CD14-positive monocyte (primary cell): ENCODE data around the gene CFAP299. TPM values are rescaled to one million over a fixed set of nuclear protein-coding genes. Genes with fewer than 3 reads are reported as not detected.

Experiments
- DNase-seq, 3 donors: peaks; one replicate each; pipeline ENCODE4 v3.0.0-alpha.2; 2011 to 2022
- H2AFZ ChIP-seq: 2 replicates; pipeline ENCODE4 v1.6.0; 2012; ENCODE audit warnings: mild to moderate bottlenecking, low read depth, low read length, inconsistent platforms; ENCODE audit not compliant: insufficient read depth, poor library complexity, severe bottlenecking
- H3K27ac ChIP-seq, 2 donors: 1 replicate in 1 of 2; 2 replicates in 1 of 2; pipeline ENCODE4 v1.5.1; 2012 to 2013; ENCODE audit warnings: low read length in 2 of 2, control low read depth in 1 of 2, inconsistent platforms in 1 of 2, low read depth in 1 of 2, mild to moderate bottlenecking in 1 of 2
- H3K27me3 ChIP-seq, 2 donors: one replicate each; pipeline versions ENCODE4 v1.6.0 to v1.6.1; 2011 to 2013; ENCODE audit warnings: low read length in 2 of 2; ENCODE audit not compliant: control insufficient read depth in 2 of 2, insufficient read depth in 2 of 2
- H3K36me3 ChIP-seq, 2 donors: replicated peaks in 1 of 2; 1 replicate in 1 of 2; 2 replicates in 1 of 2; pipeline versions ENCODE4 v1.5.1 to v1.6.1; 2012 to 2013; ENCODE audit warnings: low read length in 2 of 2, control low read depth in 1 of 2, inconsistent platforms in 1 of 2, mild to moderate bottlenecking in 1 of 2; ENCODE audit not compliant: insufficient read depth in 2 of 2, control insufficient read depth in 1 of 2
- H3K4me1 ChIP-seq, 2 donors: 1 replicate in 1 of 2; 2 replicates in 1 of 2; pipeline versions ENCODE4 v1.5.1 to v1.6.1; 2012 to 2013; ENCODE audit warnings: low read length in 2 of 2, control low read depth in 1 of 2, inconsistent platforms in 1 of 2, mild to moderate bottlenecking in 1 of 2, moderate library complexity in 1 of 2; ENCODE audit not compliant: insufficient read depth in 2 of 2, control insufficient read depth in 1 of 2
- H3K4me2 ChIP-seq: replicated peaks from 2 replicates; pipeline ENCODE3; 2012; ENCODE audit warnings: low read length, moderate library complexity, mild to moderate bottlenecking; ENCODE audit not compliant: poor library complexity, severe bottlenecking; ENCODE audit errors: extremely low read depth
- H3K4me3 ChIP-seq, 3 experiments: fragments of 200-600 bp in 1 of 3; sonication (generic) in 1 of 3; replicated peaks in 1 of 3; 1 replicate in 2 of 3; 2 replicates in 1 of 3; pipeline ENCODE4 v1.5.1; 2011 to 2013; ENCODE audit warnings: low read length in 3 of 3, mild to moderate bottlenecking in 3 of 3, control low read depth in 2 of 3, low read depth in 2 of 3, inconsistent platforms in 1 of 3, moderate library complexity in 1 of 3
- H3K79me2 ChIP-seq: 2 replicates; pipeline ENCODE4 v1.6.0; 2012; ENCODE audit warnings: mild to moderate bottlenecking, control low read depth, inconsistent platforms, low read length, moderate library complexity; ENCODE audit not compliant: insufficient read depth
- H3K9ac ChIP-seq: 2 replicates; pipeline ENCODE4 v1.6.0; 2017; ENCODE audit warnings: low read length, mild to moderate bottlenecking; ENCODE audit not compliant: insufficient read depth, poor library complexity, severe bottlenecking
- H3K9me3 ChIP-seq, 2 donors: replicated peaks in 1 of 2; 1 replicate in 1 of 2; 2 replicates in 1 of 2; pipeline versions ENCODE4 v1.5.1 to v1.6.1; 2012 to 2013; ENCODE audit warnings: low read length in 2 of 2, control low read depth in 1 of 2; ENCODE audit not compliant: control insufficient read depth in 1 of 2, insufficient read depth in 1 of 2
- H4K20me1 ChIP-seq: 2 replicates; pipeline ENCODE4 v1.6.0; 2012; ENCODE audit warnings: mild to moderate bottlenecking, low read length, control low read depth, moderate library complexity; ENCODE audit not compliant: insufficient read depth
- H3K27ac Mint-ChIP-seq, 7 donors: one replicate each; pipeline ENCODE4 v1.8.0; 2020; ENCODE audit warnings: mild to moderate bottlenecking in 7 of 7, mixed read lengths in 7 of 7, moderate library complexity in 6 of 7, inconsistent platforms in 2 of 7
- H3K27me3 Mint-ChIP-seq, 3 donors: one replicate each; pipeline ENCODE4 v1.8.0; 2021 to 2022; ENCODE audit warnings: low read depth in 3 of 3, mild to moderate bottlenecking in 3 of 3, mixed read lengths in 3 of 3, moderate library complexity in 3 of 3, inconsistent platforms in 1 of 3
- H3K36me3 Mint-ChIP-seq, 2 donors: one replicate each; pipeline ENCODE4 v1.8.0; 2020; ENCODE audit warnings: mixed read lengths in 2 of 2, inconsistent platforms in 1 of 2, mild to moderate bottlenecking in 1 of 2
- H3K4me1 Mint-ChIP-seq: one replicate; pipeline ENCODE4 v1.8.0; 2020; ENCODE audit warnings: mild to moderate bottlenecking, mixed read lengths
- H3K4me3 Mint-ChIP-seq, 2 donors: one replicate each; pipeline ENCODE4 v1.8.0; 2020; ENCODE audit warnings: mild to moderate bottlenecking in 2 of 2, mixed read lengths in 2 of 2, moderate library complexity in 1 of 2
- H3K9me3 Mint-ChIP-seq, 7 donors: one replicate each; pipeline ENCODE4 v1.8.0; 2020 to 2022; ENCODE audit warnings: mixed read lengths in 7 of 7, mild to moderate bottlenecking in 6 of 7, moderate library complexity in 6 of 7, inconsistent platforms in 2 of 7
- CTCF ChIP-seq: fragments of 200-600 bp; IDR thresholded peaks from one replicate; pipeline ENCODE4 v1.8.0; 2022; ENCODE audit warnings: antibody characterized with exemption, mild to moderate bottlenecking
- WGBS: methylation state at CpG from one replicate; pipeline ENCODE4 v1.1.5; 2013; ENCODE audit warnings: missing lambda C conversion rate; ENCODE audit not compliant: insufficient coverage; 5-methylcytosine and 5-hydroxymethylcytosine counted together
- intact Hi-C, 2 donors: fragments of 100-400 bp; cut with micrococcal nuclease; formaldehyde crosslinking; loops; one replicate each; pipeline versions ENCODE4 v1.15.0 to v1.15.1; 2023
- polyA plus RNA-seq, 3 donors: library from polyadenylated mRNA; depleted of rRNA in 1 of 3; unstranded in 2 of 3; stranded (reverse) in 1 of 3; fragments of 300-500 nt in 2 of 3; fragments of >200 nt in 1 of 3; fragmentation: Illumina TruSeq in 2 of 3; gene quantifications; 1 replicate in 2 of 3; 2 replicates in 1 of 3; pipeline ENCODE4 v1.2.3, GENCODE V29; 2012 to 2021

CFAP299 gene
- polyA plus RNA-seq, 3 donors: not detected

GRCh38 chr4:81003597-81004111 lies 668.1 kb downstream of the CFAP299 start:
- peaks cover 0 to 5% (median 0%) of the 10 kb centered on the region in 7 donors for H3K9me3 Mint-ChIP-seq

DNA sequence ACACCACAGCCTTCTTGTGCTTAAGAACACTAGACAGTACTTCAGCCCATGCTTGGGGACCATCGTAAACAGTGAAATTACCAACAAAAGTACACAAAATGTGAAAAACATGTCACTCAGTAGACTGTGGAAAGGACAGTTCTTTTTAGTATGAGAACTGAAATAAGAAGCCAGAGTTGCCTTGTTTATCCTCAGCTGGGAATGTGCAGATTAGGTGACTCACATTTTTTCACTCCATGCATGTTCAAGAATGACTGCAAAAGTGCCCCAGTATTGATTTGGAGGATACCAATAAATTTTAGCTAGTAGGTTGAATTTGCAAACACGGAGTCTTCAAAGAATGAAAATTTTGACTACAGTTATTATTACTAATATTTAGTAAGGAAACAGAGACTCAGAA lies 671.9 kb downstream of the CFAP299 start:
- H3K79me2 ChIP-seq: no peaks in the 10 kb centered on the region
- no peaks in the 10 kb centered on the region for H3K36me3 ChIP-seq
- H3K27ac ChIP-seq: no peak overlapping the region
- no CpG with 5 or more reads among the region's 2 CpGs for WGBS
- intact Hi-C loops: no loop called here
- H3K4me1 ChIP-seq: no peaks in the 10 kb centered on the region
- no peak overlapping the region for H3K4me3 ChIP-seq
- no peak for DNase-seq
- Mint-ChIP-seq H3K4me1 (no peaks in the 10 kb centered on the region), H3K4me3 (no peak overlapping the region), H3K27me3 (peaks cover 0 to 2% (median 0%) of the 10 kb centered on the region in 3 donors), H3K36me3 (no peaks in the 10 kb centered on the region), H3K27ac (no peak overlapping the region), H3K9me3 (peaks cover 0 to 8% (median 4%) of the 10 kb centered on the region in 7 donors)
- TF ChIP-seq CTCF: no peak
- H3K9ac ChIP-seq: no peak overlapping the region
- H2AFZ ChIP-seq: no peak overlapping the region
- H3K27me3 ChIP-seq: no peaks in the 10 kb centered on the region
- no peaks in the 10 kb centered on the region for H4K20me1 ChIP-seq
- H3K4me2 ChIP-seq: no peak overlapping the region
- peaks cover 0 to 10% of the 10 kb centered on the region in 2 donors for H3K9me3 ChIP-seq

More at GRCh38 chr4:81003597-81004111, 668.1 kb downstream of the CFAP299 start:
- no peak overlapping the region for H3K27ac Mint-ChIP-seq
- H3K36me3 Mint-ChIP-seq: no peaks in the 10 kb centered on the region
- no peak for TF ChIP-seq CTCF
- Histone ChIP-seq H3K9ac (no peak overlapping the region), H2AFZ (no peak overlapping the region), H3K4me1 (no peaks in the 10 kb centered on the region), H3K27me3 (no peaks in the 10 kb centered on the region), H3K4me2 (no peak overlapping the region), H4K20me1 (no peaks in the 10 kb centered on the region), H3K36me3 (no peaks in the 10 kb centered on the region), H3K9me3 (no peaks in the 10 kb centered on the region), H3K79me2 (no peaks in the 10 kb centered on the region), H3K27ac (no peak overlapping the region), H3K4me3 (no peak overlapping the region)
- no peaks in the 10 kb centered on the region for H3K27me3 Mint-ChIP-seq
- no peaks in the 10 kb centered on the region for H3K4me1 Mint-ChIP-seq
- intact Hi-C loops: no loop called here
- WGBS: no CpG with 5 or more reads among the region's 2 CpGs
- H3K4me3 Mint-ChIP-seq: no peak overlapping the region
- DNase-seq: no peak

Other genes with a start within 250 kb of the CFAP299 start
- gene PRDM8, start 138.2 kb upstream of the CFAP299 start, polyA plus RNA-seq: under 1 TPM; 0.22 to 0.77 (median 0.23) TPM
- not detected for gene FGF5, start 69.1 kb upstream of the CFAP299 start, polyA plus RNA-seq